Karpas-422 (cell line): ENCODE measurements around the gene PEX16. TPM values are rescaled to one million over a fixed set of nuclear protein-coding genes. Genes with fewer than 3 reads are reported as not detected.

Experiments
- DNase-seq: peaks from one replicate; pipeline ENCODE4 v3.0.0-alpha.2; 2015
- H2AFZ ChIP-seq: fragments of 200-600 bp; sonication (generic); 2 replicates; pipeline ENCODE4 v1.6.1; 2014; ENCODE audit warnings: antibody characterized with exemption, low read length, mixed read lengths
- H3K27ac ChIP-seq: fragments of 200-600 bp; sonication (generic); 2 replicates; pipeline ENCODE4 v1.5.1; 2014; ENCODE audit warnings: mild to moderate bottlenecking, low read length, moderate library complexity
- H3K27me3 ChIP-seq: fragments of 200-600 bp; sonication (generic); 2 replicates; pipeline ENCODE4 v1.6.1; 2014; ENCODE audit warnings: low read length, mixed read lengths
- H3K36me3 ChIP-seq: fragments of 200-600 bp; sonication (generic); 2 replicates; pipeline ENCODE4 v1.6.1; 2014; ENCODE audit warnings: low read length, mixed read lengths; ENCODE audit not compliant: insufficient read depth
- H3K4me1 ChIP-seq: fragments of 200-600 bp; sonication (generic); 2 replicates; pipeline ENCODE4 v1.6.1; 2014; ENCODE audit warnings: mild to moderate bottlenecking, low read length, mixed read lengths
- H3K4me2 ChIP-seq: fragments of 200-600 bp; sonication (generic); 2 replicates; pipeline ENCODE4 v1.6.1; 2014; ENCODE audit warnings: low read length, low read depth, mild to moderate bottlenecking; ENCODE audit not compliant: poor library complexity, severe bottlenecking
- H3K4me3 ChIP-seq: fragments of 200-600 bp; sonication (generic); 2 replicates; pipeline ENCODE4 v1.5.1; 2014; ENCODE audit warnings: mild to moderate bottlenecking, antibody characterized with exemption, low read length, mixed read lengths
- H3K79me2 ChIP-seq: fragments of 200-600 bp; sonication (generic); 2 replicates; pipeline ENCODE4 v1.6.1; 2014; ENCODE audit warnings: mild to moderate bottlenecking, low read length, mixed read lengths
- H3K9ac ChIP-seq: fragments of 200-600 bp; sonication (generic); 2 replicates; pipeline ENCODE4 v1.6.0; 2014; ENCODE audit warnings: low read length
- H3K9me2 ChIP-seq: fragments of 200-600 bp; sonication (generic), shearing (Covaris generic); replicated peaks from 2 replicates; pipeline ENCODE4 v1.6.0; 2014; ENCODE audit warnings: mild to moderate bottlenecking, low read length, moderate library complexity; ENCODE audit not compliant: insufficient read depth
- H3K9me3 ChIP-seq: fragments of 300-700, 200-600 bp; sonication (generic); 2 replicates; pipeline ENCODE4 v1.6.1; 2014; ENCODE audit warnings: low read length, mixed read lengths
- H4K20me1 ChIP-seq: fragments of 200-600 bp; sonication (generic); 2 replicates; pipeline ENCODE4 v1.6.1; 2014; ENCODE audit warnings: mild to moderate bottlenecking, antibody characterized with exemption, low read length, low read depth; ENCODE audit not compliant: insufficient read depth
- total RNA-seq: library from RNA; depleted of rRNA; stranded (reverse); fragments of >200 nt; shearing (Covaris generic); gene quantifications from 2 replicates; pipeline ENCODE4 v1.2.3, GENCODE V29; 2014; ENCODE audit warnings: low replicate concordance; rRNA removed

The PEX16 gene
- total RNA-seq, 1 experiment from 2014 or later = 89.3 TPM

GRCh38 chr11:45860348-45860747 is 57.3 kb downstream of the PEX16 start:
- H3K9me2 ChIP-seq = no peaks in the 10 kb centered on the region
- H2AFZ ChIP-seq = no peak overlapping the region
- H3K4me2 ChIP-seq = no peak overlapping the region
- no peak for DNase-seq
- H3K27ac ChIP-seq = no peak overlapping the region
- H3K4me1 ChIP-seq = no peaks in the 10 kb centered on the region
- H4K20me1 ChIP-seq = no peaks in the 10 kb centered on the region
- H3K79me2 ChIP-seq = no peaks in the 10 kb centered on the region; the same call in 1 of the 2 replicates
- no peak overlapping the region for H3K4me3 ChIP-seq
- no peaks in the 10 kb centered on the region for H3K9me3 ChIP-seq
- H3K9ac ChIP-seq = no peak overlapping the region
- H3K27me3 ChIP-seq = no peaks in the 10 kb centered on the region
- H3K36me3 ChIP-seq = no peaks in the 10 kb centered on the region

Other genes with a start within 250 kb of the PEX16 start
- 4.5 and 4.8 TPM in 2 replicates for gene SLC35C1, start 112.7 kb downstream of the PEX16 start, total RNA-seq
- gene CRY2, start 70.4 kb downstream of the PEX16 start, total RNA-seq = 12.5 and 16.1 TPM in 2 replicates
- 0.83 TPM in 1 of 2 replicates, not detected in the other for gene MAPK8IP1, start 32.2 kb downstream of the PEX16 start, total RNA-seq
- 2.3 and 3.9 TPM in 2 replicates for gene FREY1, start 10.6 kb downstream of the PEX16 start, total RNA-seq
- gene LARGE2, start 4.8 kb upstream of the PEX16 start, total RNA-seq = 9.5 and 10.8 TPM in 2 replicates
- gene PHF21A, start 203.6 kb upstream of the PEX16 start, total RNA-seq = 33.0 and 51.7 TPM in 2 replicates